ENCODE measurements around the gene RAPGEF1.

Gene RAPGEF1

GRCh38 chr9:131628459-131629225 lies 111.2 kb downstream of the RAPGEF1 start:
- ChIA-PET CTCF (interaction anchor here (1.0 to 4.0 kb wide), 3 partner anchors 12 to 113 kb away, joined by 3 to 17 read pairs (median 4); partner anchors contain the start of gene RAPGEF1), POLR2A (interaction anchor here (1.8 kb wide), 1 partner anchor 19 kb away, joined by 12 read pairs; no protein-coding TSS in a partner anchor)

GRCh38 chr9:131627648-131628458 lies 112.0 kb downstream of the RAPGEF1 start:
- H3K4me3 ChIP-seq (ENCODE audit: low read depth, low read length), result no peak overlapping the region
- ChIA-PET POLR2A (interaction anchor here (0.7 to 1.8 kb wide), 4 partner anchors 19 to 106 kb away, joined by 3 to 12 read pairs (median 4); no protein-coding TSS in a partner anchor), CTCF (interaction anchor here (0.7 to 4.0 kb wide), 6 partner anchors 10 to 114 kb away, joined by 3 to 17 read pairs (median 4); partner anchors contain the start of gene RAPGEF1)
- no peak for TF ChIP-seq CTCF (IDR thresholded peaks at IDR 0.05; ENCODE audit: insufficient read depth, low read length, missing control alignments)
- no peak for DNase-seq (ENCODE audit: low read depth, low spot score)

More at GRCh38 chr9:131628459-131629225, 111.2 kb downstream of the RAPGEF1 start:
- H3K4me3 ChIP-seq (ENCODE audit: low read depth, low read length), result no peak overlapping the region
- no peak for TF ChIP-seq CTCF (IDR thresholded peaks at IDR 0.05; ENCODE audit: insufficient read depth, low read length, missing control alignments)
- DNase-seq (ENCODE audit: low read depth, low spot score), result no peak

- ChIA-PET POLR2A (interaction anchor here (0.6 to 1.8 kb wide), 5 partner anchors 8 to 106 kb away, joined by 3 to 12 read pairs (median 4); no protein-coding TSS in a partner anchor), CTCF (interaction anchor here (0.7 to 4.0 kb wide), 6 partner anchors 11 to 114 kb away, joined by 3 to 17 read pairs (median 4); partner anchors contain the start of gene RAPGEF1)
- no peak for TF ChIP-seq CTCF (IDR thresholded peaks at IDR 0.05; ENCODE audit: insufficient read depth, low read length, missing control alignments)
- DNase-seq (ENCODE audit: low read depth, low spot score), result no peak
- no peak overlapping the region for H3K4me3 ChIP-seq (ENCODE audit: low read depth, low read length)
Observed at GRCh38 chr9:131627326-131627647, 112.6 kb downstream of the RAPGEF1 start.

GRCh38 chr9:131625790-131626670 lies 113.8 kb downstream of the RAPGEF1 start:
- ChIA-PET POLR2A (no interaction called here), CTCF (interaction anchor here (1.2 kb wide), 1 partner anchor 114 kb away, joined by 8 read pairs; the partner anchor contains the start of gene RAPGEF1)
- DNase-seq (ENCODE audit: low read depth, low spot score), result no peak
- H3K4me3 ChIP-seq (ENCODE audit: low read depth, low read length), result no peak overlapping the region
- no peak for TF ChIP-seq CTCF (IDR thresholded peaks at IDR 0.05; ENCODE audit: insufficient read depth, low read length, missing control alignments)

GRCh38 chr9:131625508-131625787 lies 114.4 kb downstream of the RAPGEF1 start:
- ChIA-PET POLR2A (no interaction called here), CTCF (interaction anchor here (1.2 kb wide), 1 partner anchor 114 kb away, joined by 8 read pairs; the partner anchor contains the start of gene RAPGEF1)
- H3K4me3 ChIP-seq (ENCODE audit: low read depth, low read length), result no peak overlapping the region

More at GRCh38 chr9:131625508-131625787, 114.4 kb downstream of the RAPGEF1 start:
- no peak for DNase-seq (ENCODE audit: low read depth, low spot score)
- no peak for TF ChIP-seq CTCF (IDR thresholded peaks at IDR 0.05; ENCODE audit: insufficient read depth, low read length, missing control alignments)
